Natural killer cell treated with Interleukin-12 subunit alpha and Interleukin-12 subunit beta and Interleukin-15 and Interleukin-18, amount 100 ng/mL, for 72 hours (primary cell): ENCODE results near the gene NFASC. TPM values are rescaled to one million over a fixed set of nuclear protein-coding genes. Genes with fewer than 3 reads are reported as not detected.

Source experiments
- ATAC-seq, 2 donors: fragments of 150-1000 bp; cut with Tn5 transposase in 1 of 2; sonication (Bioruptor Pico), chemical (Tn5 transposase) in 1 of 2; 2 replicates each; pipeline ENCODE4 v1.10.0; 2021
- DNase-seq: peaks from one replicate; pipeline ENCODE4 v3.0.0; 2022; ENCODE audit warnings: low spot score
- H3K27ac Mint-ChIP-seq, 2 donors: 1 replicate in 1 of 2; 2 replicates in 1 of 2; pipeline ENCODE4 v1.8.0; 2022; ENCODE audit warnings: mixed read lengths in 2 of 2, mild to moderate bottlenecking in 1 of 2, moderate library complexity in 1 of 2
- H3K27me3 Mint-ChIP-seq, 2 donors: 1 replicate in 1 of 2; 2 replicates in 1 of 2; pipeline ENCODE4 v1.8.0; 2022; ENCODE audit warnings: mixed read lengths in 2 of 2
- H3K36me3 Mint-ChIP-seq: one replicate; pipeline ENCODE4 v1.8.0; 2022; ENCODE audit warnings: mixed read lengths
- H3K4me1 Mint-ChIP-seq, 2 donors: 1 replicate in 1 of 2; 2 replicates in 1 of 2; pipeline ENCODE4 v1.8.0; 2022; ENCODE audit warnings: low read depth in 2 of 2, mixed read lengths in 2 of 2, mild to moderate bottlenecking in 1 of 2
- H3K4me3 Mint-ChIP-seq: one replicate; pipeline ENCODE4 v1.8.0; 2022; ENCODE audit warnings: mixed read lengths
- H3K9me3 Mint-ChIP-seq: 2 replicates; pipeline ENCODE4 v1.8.0; 2022; ENCODE audit warnings: mixed read lengths
- total RNA-seq, 2 donors: library from RNA; stranded (reverse); gene quantifications; one replicate each; pipeline ENCODE4 v1.2.3, GENCODE V29; 2022

The NFASC gene
- total RNA-seq, 2 donors from 2014 or later: 0.36 to 0.71 TPM

DNA sequence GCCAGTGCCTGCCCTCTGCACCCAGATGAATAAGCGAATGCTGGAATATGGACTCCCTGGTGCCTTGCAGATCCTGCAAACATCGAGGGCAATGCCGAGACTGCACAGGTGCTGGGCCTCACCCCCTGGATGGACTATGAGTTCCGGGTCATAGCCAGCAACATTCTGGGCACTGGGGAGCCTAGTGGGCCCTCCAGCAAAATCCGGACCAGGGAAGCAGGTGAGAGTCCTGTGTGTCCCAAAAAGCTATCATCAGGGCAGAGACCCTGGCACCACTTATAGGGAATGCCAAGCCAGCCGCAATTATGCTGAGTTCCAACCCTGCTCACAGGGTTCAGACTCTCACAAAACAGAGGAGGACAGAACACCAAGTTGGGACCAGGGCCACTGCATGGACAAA lies 196.4 kb downstream of the NFASC start:
- no peak for DNase-seq

DNA sequence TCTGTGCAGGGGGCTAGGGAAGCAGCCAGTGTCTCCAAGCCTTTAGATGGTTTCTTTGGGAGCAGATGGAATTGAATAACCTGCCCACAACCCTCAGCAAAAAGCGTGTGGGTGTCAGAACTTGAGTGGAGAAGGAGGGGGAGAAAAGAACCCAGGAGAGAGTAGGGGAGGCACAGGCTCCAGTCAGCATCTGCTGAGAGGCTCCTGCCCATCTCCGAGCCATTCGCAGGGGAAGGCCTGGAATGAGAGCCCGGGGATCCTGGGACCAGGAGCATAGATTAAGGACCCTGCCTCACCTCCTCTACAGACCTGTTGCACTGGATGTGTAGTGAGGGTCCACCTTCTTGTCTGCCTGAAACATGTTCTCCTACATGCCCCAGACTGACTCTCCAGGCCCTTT lies 197.3 kb downstream of the NFASC start:
- Mint-ChIP-seq H3K9me3 (no peaks in the 10 kb centered on the region), H3K36me3 (no peaks in the 10 kb centered on the region), H3K4me3 (no peak overlapping the region), H3K27me3 (peaks cover 0 to 3% of the 10 kb centered on the region in 2 donors), H3K27ac (no peak overlapping the region), H3K4me1 (no peaks in the 10 kb centered on the region)
- DNase-seq (no peak), ATAC-seq (no peak)

More for the DNA sequence above, 196.4 kb downstream of the NFASC start:
- Mint-ChIP-seq H3K9me3 (no peaks in the 10 kb centered on the region), H3K36me3 (no peaks in the 10 kb centered on the region), H3K4me3 (no peak overlapping the region), H3K27me3 (peaks cover 0 to 3% of the 10 kb centered on the region in 2 donors), H3K27ac (no peak overlapping the region), H3K4me1 (no peaks in the 10 kb centered on the region)
- ATAC-seq: no peak

- Mint-ChIP-seq H3K4me1 (no peaks in the 10 kb centered on the region), H3K27ac (no peak overlapping the region), H3K36me3 (no peaks in the 10 kb centered on the region), H3K9me3 (no peaks in the 10 kb centered on the region), H3K27me3 (peaks cover 0 to 3% of the 10 kb centered on the region in 2 donors), H3K4me3 (no peak overlapping the region)
- ATAC-seq: no peak
- no peak for DNase-seq
Measured at GRCh38 chr1:205068457-205069040, 197.9 kb downstream of the NFASC start.

DNA sequence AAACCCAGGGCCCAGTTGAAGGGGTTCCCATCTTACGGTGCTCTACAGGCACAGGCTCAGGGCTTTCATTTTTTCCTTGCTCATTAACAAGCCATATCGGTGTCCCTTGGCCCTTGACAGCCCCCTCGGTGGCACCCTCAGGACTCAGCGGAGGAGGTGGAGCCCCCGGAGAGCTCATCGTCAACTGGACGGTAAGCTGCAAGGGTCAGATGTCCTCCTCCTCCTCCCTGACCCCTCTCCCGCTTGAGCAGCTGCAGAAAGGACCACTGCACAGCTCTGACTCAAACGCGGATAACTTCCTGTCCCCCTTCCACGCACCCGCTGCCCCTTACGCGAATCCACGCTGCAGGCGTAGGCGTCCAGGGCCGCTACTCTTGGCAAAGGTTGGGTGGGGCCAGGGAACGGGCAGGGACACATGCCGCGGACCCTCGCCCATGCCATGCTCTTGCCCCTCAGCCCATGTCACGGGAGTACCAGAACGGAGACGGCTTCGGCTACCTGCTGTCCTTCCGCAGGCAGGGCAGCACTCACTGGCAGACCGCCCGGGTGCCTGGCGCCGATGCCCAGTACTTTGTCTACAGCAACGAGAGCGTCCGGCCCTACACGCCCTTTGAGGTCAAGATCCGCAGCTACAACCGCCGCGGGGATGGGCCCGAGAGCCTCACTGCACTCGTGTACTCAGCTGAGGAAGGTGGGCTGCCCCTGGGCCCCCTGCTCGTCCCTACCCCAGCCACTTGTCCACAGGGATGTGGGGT lies 198.9 kb downstream of the NFASC start:
- Mint-ChIP-seq H3K9me3 (no peaks in the 10 kb centered on the region), H3K4me3 (no peak overlapping the region), H3K4me1 (no peaks in the 10 kb centered on the region), H3K27ac (no peak overlapping the region), H3K36me3 (no peaks in the 10 kb centered on the region), H3K27me3 (peaks cover 0 to 3% of the 10 kb centered on the region in 2 donors)
- DNase-seq: no peak
- ATAC-seq: no peak

GRCh38 chr1:205071028-205071409 lies 200.4 kb downstream of the NFASC start:
- H3K4me3 Mint-ChIP-seq: no peak overlapping the region
- H3K4me1 Mint-ChIP-seq: no peaks in the 10 kb centered on the region
- H3K27me3 Mint-ChIP-seq: peaks cover 0 to 3% of the 10 kb centered on the region in 2 donors
- DNase-seq (no peak), ATAC-seq (no peak)
- H3K27ac Mint-ChIP-seq: no peak overlapping the region
- no peaks in the 10 kb centered on the region for H3K9me3 Mint-ChIP-seq
- no peaks in the 10 kb centered on the region for H3K36me3 Mint-ChIP-seq

GRCh38 chr1:205071801-205072200 lies 201.1 kb downstream of the NFASC start:
- no peaks in the 10 kb centered on the region for H3K4me1 Mint-ChIP-seq
- no peak for ATAC-seq
- no peaks in the 10 kb centered on the region for H3K27me3 Mint-ChIP-seq
- no peak overlapping the region for H3K4me3 Mint-ChIP-seq
- H3K36me3 Mint-ChIP-seq: no peaks in the 10 kb centered on the region
- no peak for DNase-seq
- no peaks in the 10 kb centered on the region for H3K9me3 Mint-ChIP-seq
- no peak overlapping the region for H3K27ac Mint-ChIP-seq

DNA sequence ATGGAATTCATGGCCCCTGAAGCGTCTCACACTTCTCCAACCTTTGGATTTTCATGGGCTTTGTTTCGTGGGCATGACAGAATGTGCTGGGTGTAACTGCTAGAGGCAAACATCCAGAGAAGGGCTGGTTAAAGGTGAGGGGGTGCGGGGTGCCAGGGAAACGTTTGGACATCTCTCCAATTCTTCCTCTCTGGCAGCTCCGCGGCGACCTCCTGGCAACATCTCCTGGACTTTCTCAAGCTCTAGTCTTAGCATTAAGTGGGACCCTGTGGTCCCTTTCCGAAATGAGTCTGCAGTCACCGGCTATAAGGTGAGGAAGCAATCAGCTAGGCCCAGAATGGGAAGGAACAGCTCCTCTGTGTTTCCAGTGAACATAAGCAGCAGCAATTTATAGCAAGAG lies 201.6 kb downstream of the NFASC start:
- no peaks in the 10 kb centered on the region for H3K36me3 Mint-ChIP-seq
- H3K27me3 Mint-ChIP-seq: no peaks in the 10 kb centered on the region
- H3K4me3 Mint-ChIP-seq: no peak overlapping the region
- ATAC-seq (no peak), DNase-seq (no peak)
- H3K9me3 Mint-ChIP-seq: no peaks in the 10 kb centered on the region
- H3K4me1 Mint-ChIP-seq: no peaks in the 10 kb centered on the region
- no peak overlapping the region for H3K27ac Mint-ChIP-seq

Other genes starting within 250 kb of the NFASC start
- gene LRRN2, start 185.1 kb upstream of the NFASC start, total RNA-seq: not detected
- not detected for gene CNTN2, start 172.3 kb downstream of the NFASC start, total RNA-seq
- 1 to 10 TPM; 3.0 to 7.2 TPM for gene TMEM81, start 213.6 kb downstream of the NFASC start, total RNA-seq